H9 (cell line): ENCODE data around the gene MAJIN. TPM values are rescaled to one million over a fixed set of nuclear protein-coding genes. Genes with fewer than 3 reads are reported as not detected.

Experiments
- DNase-seq: peaks from one replicate; pipeline ENCODE4 v3.0.0-alpha.2; 2017
- H2AFZ ChIP-seq: one replicate; pipeline ENCODE4 v1.6.1; 2013; ENCODE audit warnings: mild to moderate bottlenecking, low read length, control low read depth, moderate library complexity
- H2AK5ac ChIP-seq: 2 replicates; pipeline ENCODE4 v1.6.1; 2013; ENCODE audit warnings: low read length, control low read depth, mixed read lengths; ENCODE audit not compliant: insufficient read length
- H2BK120ac ChIP-seq: one replicate; pipeline ENCODE4 v1.6.1; 2013; ENCODE audit warnings: low read depth, mild to moderate bottlenecking, low read length, control low read depth, inconsistent platforms; ENCODE audit not compliant: poor library complexity, severe bottlenecking
- H2BK12ac ChIP-seq: 2 replicates; pipeline ENCODE4 v1.6.1; 2013; ENCODE audit warnings: low read length, control low read depth, mixed read lengths, low read depth; ENCODE audit not compliant: insufficient read length
- H2BK15ac ChIP-seq: 2 replicates; pipeline ENCODE4 v1.6.1; 2013; ENCODE audit warnings: low read depth, low read length, control low read depth
- H2BK20ac ChIP-seq: one replicate; pipeline ENCODE4 v1.6.1; 2013; ENCODE audit warnings: low read depth, mild to moderate bottlenecking, low read length, control low read depth, inconsistent platforms; ENCODE audit not compliant: poor library complexity, severe bottlenecking
- H2BK5ac ChIP-seq: 2 replicates; pipeline ENCODE4 v1.6.1; 2013; ENCODE audit warnings: low read length, control low read depth, mixed read lengths; ENCODE audit not compliant: insufficient read length
- H3K14ac ChIP-seq: 2 replicates; pipeline ENCODE4 v1.6.1; 2013; ENCODE audit warnings: low read length, control low read depth; ENCODE audit not compliant: insufficient read depth
- H3K18ac ChIP-seq: 2 replicates; pipeline ENCODE4 v1.6.1; 2013; ENCODE audit warnings: low read depth, mild to moderate bottlenecking, mixed read lengths, low read length, control low read depth; ENCODE audit not compliant: insufficient read length
- H3K23ac ChIP-seq: 2 replicates; pipeline ENCODE4 v1.6.1; 2013; ENCODE audit warnings: low read length, control low read depth, mixed read lengths, low read depth; ENCODE audit not compliant: insufficient read length
- H3K23me2 ChIP-seq: 2 replicates; pipeline ENCODE4 v1.6.1; 2013; ENCODE audit warnings: low read depth, mild to moderate bottlenecking, mixed read lengths, low read length, control low read depth; ENCODE audit not compliant: insufficient read length, poor library complexity, severe bottlenecking
- H3K27ac ChIP-seq: 2 replicates; pipeline ENCODE4 v1.5.1; 2013; ENCODE audit warnings: low read length, control low read depth, mixed read lengths, low read depth; ENCODE audit not compliant: insufficient read length
- H3K27me3 ChIP-seq: 2 replicates; pipeline ENCODE4 v1.6.1; 2013; ENCODE audit warnings: low read length, control low read depth, inconsistent platforms; ENCODE audit not compliant: insufficient read depth
- H3K4ac ChIP-seq: 2 replicates; pipeline ENCODE4 v1.6.1; 2013; ENCODE audit warnings: low read depth, mild to moderate bottlenecking, control low read depth, inconsistent platforms, low read length, moderate library complexity
- H3K4me1 ChIP-seq: 2 replicates; pipeline ENCODE4 v1.6.1; 2013; ENCODE audit warnings: low read length, control low read depth, inconsistent platforms; ENCODE audit not compliant: insufficient read depth
- H3K4me2 ChIP-seq: 2 replicates; pipeline ENCODE4 v1.6.1; 2013; ENCODE audit warnings: low read length, control low read depth, mixed read lengths; ENCODE audit not compliant: insufficient read length, insufficient read depth
- H3K56ac ChIP-seq: 2 replicates; pipeline ENCODE4 v1.6.1; 2013; ENCODE audit warnings: low read depth, mild to moderate bottlenecking, mixed read lengths, low read length, control low read depth; ENCODE audit not compliant: insufficient read length
- H3K79me1 ChIP-seq: 2 replicates; pipeline ENCODE4 v1.6.1; 2013; ENCODE audit warnings: low read depth, mild to moderate bottlenecking, moderate library complexity, low read length, control low read depth, inconsistent platforms; ENCODE audit not compliant: insufficient read depth, poor library complexity, severe bottlenecking
- H3K79me2 ChIP-seq: 2 replicates; pipeline ENCODE4 v1.6.1; 2013; ENCODE audit warnings: low read length, control low read depth, inconsistent platforms; ENCODE audit not compliant: insufficient read depth
- H3K9ac ChIP-seq: 2 replicates; pipeline ENCODE4 v1.6.1; 2013; ENCODE audit warnings: low read length, control low read depth, mixed read lengths; ENCODE audit not compliant: insufficient read length; ENCODE audit errors: extremely low read depth
- H3K9me3 ChIP-seq: one replicate; pipeline ENCODE4 v1.6.1; 2013; ENCODE audit warnings: low read depth, low read length, inconsistent platforms; ENCODE audit not compliant: control insufficient read depth
- H3T11ph ChIP-seq: one replicate; pipeline ENCODE4 v1.6.1; 2013; ENCODE audit warnings: mild to moderate bottlenecking, low read length, control low read depth, inconsistent platforms
- H4K20me1 ChIP-seq: one replicate; pipeline ENCODE4 v1.6.1; 2013; ENCODE audit not compliant: control insufficient read depth, insufficient read length, insufficient read depth
- H4K5ac ChIP-seq: 2 replicates; pipeline ENCODE4 v1.6.1; 2013; ENCODE audit warnings: low read depth, mild to moderate bottlenecking, mixed read lengths, low read length, control low read depth; ENCODE audit not compliant: insufficient read length
- H4K8ac ChIP-seq: replicated peaks from 2 replicates; pipeline ENCODE4 v1.6.1; 2013; ENCODE audit warnings: low read length, control low read depth, mixed read lengths, low read depth; ENCODE audit not compliant: insufficient read length
- H4K91ac ChIP-seq: 2 replicates; pipeline ENCODE4 v1.6.1; 2013; ENCODE audit warnings: low read depth, mild to moderate bottlenecking, moderate library complexity, mixed read lengths, low read length, control low read depth; ENCODE audit not compliant: insufficient read length
- H3K27ac Mint-ChIP-seq, 3 experiments: 2 replicates in 2 of 3; 3 replicates in 1 of 3; pipeline ENCODE4 v1.8.0; 2020 to 2021; ENCODE audit warnings: mixed read lengths in 3 of 3, mild to moderate bottlenecking in 1 of 3, moderate library complexity in 1 of 3
- H3K27me3 Mint-ChIP-seq: 2 replicates; pipeline ENCODE4 v1.8.0; 2021; ENCODE audit warnings: low read depth, mild to moderate bottlenecking, moderate library complexity, mixed read lengths
- H3K36me3 Mint-ChIP-seq, 3 experiments: 2 replicates in 2 of 3; 3 replicates in 1 of 3; pipeline ENCODE4 v1.8.0; 2020 to 2021; ENCODE audit warnings: low read depth in 3 of 3, mixed read lengths in 3 of 3; ENCODE audit not compliant: insufficient read depth in 1 of 3
- H3K4me1 Mint-ChIP-seq, 2 experiments: 2 replicates each; pipeline ENCODE4 v1.8.0; 2020; ENCODE audit warnings: mixed read lengths in 2 of 2
- H3K4me3 Mint-ChIP-seq, 2 experiments: 2 replicates in 1 of 2; 3 replicates in 1 of 2; pipeline ENCODE4 v1.8.0; 2020 to 2021; ENCODE audit warnings: mild to moderate bottlenecking in 2 of 2, mixed read lengths in 2 of 2, moderate library complexity in 1 of 2
- H3K9me3 Mint-ChIP-seq, 2 experiments: 2 replicates in 1 of 2; 3 replicates in 1 of 2; pipeline ENCODE4 v1.8.0; 2020; ENCODE audit warnings: mild to moderate bottlenecking in 2 of 2, mixed read lengths in 2 of 2, moderate library complexity in 1 of 2
- CTCF ChIP-seq: fragments of 200-600 bp; sonication (generic); conservative IDR thresholded peaks from 3 replicates; pipeline ENCODE4 v1.8.0; 2021; ENCODE audit warnings: antibody characterized with exemption, mild to moderate bottlenecking
- WGBS: extraction: QIAGEN DNeasy Blood & Tissue Kit; methylation state at CpG from one replicate; pipeline ENCODE4 v1.1.7; 2013; ENCODE audit warnings: missing lambda C conversion rate, low lambda C conversion rate, mixed read lengths; ENCODE audit not compliant: insufficient read length; ENCODE audit errors: extremely low coverage; 5-methylcytosine and 5-hydroxymethylcytosine counted together
- total RNA-seq: library from RNA; stranded (reverse); gene quantifications from 2 replicates; pipeline ENCODE4 v1.2.1, GENCODE V29; 2021

Gene MAJIN
- total RNA-seq, 1 experiment from 2014 or later: not detected

GRCh38 chr11:64916775-64917662 is 54.9 kb downstream of the MAJIN start, which contains the start of gene ATG2A:
Gene ATG2A (minus strand): TSS chr11:64917209. CDS start chr11:64917135, 74 bp downstream.
- Histone ChIP-seq H4K91ac (no peak within 1 kb of the TSS), H2BK5ac (no peak within 1 kb of the TSS), H2AFZ (no peak within 1 kb of the TSS), H3K9me3 (no peaks in the 10 kb centered on the region), H3K4me1 (no peaks in the 10 kb centered on the region), H3K4ac (no peak within 1 kb of the TSS), H3K27me3 (no peaks in the 10 kb centered on the region), H3K56ac (no peak within 1 kb of the TSS), H2BK20ac (no peak within 1 kb of the TSS), H4K20me1 (no peaks in the 10 kb centered on the region), H3K14ac (peak within 1 kb of the TSS; percentile 83), H3K4me2 (peak within 1 kb of the TSS; percentile 98), H3K18ac (peak within 1 kb of the TSS; percentile 47), H3K79me2 (no peaks in the 10 kb centered on the region), H2BK120ac (no peak within 1 kb of the TSS), H3K27ac (no peak within 1 kb of the TSS), H3K79me1 (no peaks in the 10 kb centered on the region), H2BK15ac (no peak within 1 kb of the TSS), H3K23ac (no peak within 1 kb of the TSS), H3K9ac (peak within 1 kb of the TSS; percentile 99), H4K8ac (no peak within 1 kb of the TSS), H3K23me2 (peaks cover 10% of the 10 kb centered on the region), H3T11ph (no peak within 1 kb of the TSS), H2BK12ac (no peak within 1 kb of the TSS), H2AK5ac (no peak within 1 kb of the TSS), H4K5ac (no peak within 1 kb of the TSS)
- Mint-ChIP-seq H3K27ac (peak within 1 kb of the TSS; percentile 92 to 97 (median 94)), H3K27me3 (no peaks in the 10 kb centered on the region), H3K36me3 (peaks cover 4 to 15% (median 6%) of the 10 kb centered on the region in 3 experiments; a peak in 6 of 7 replicates), H3K4me1 (peaks cover 18 to 22% of the 10 kb centered on the region in 2 experiments), H3K9me3 (no peaks in the 10 kb centered on the region), H3K4me3 (peak within 1 kb of the TSS; percentile 84 to 90)
- TF ChIP-seq CTCF: no peak
- DNase-seq: peak; percentile 99
- no CpG with 5 or more reads among the region's 57 CpGs for WGBS
